Erythroblast (primary cell): Measurements from ENCODE around the gene RNF149.

ENCODE experiments used
- GATA1 ChIP-seq: IDR thresholded peaks from 2 replicates; pipeline ENCODE4 v1.6.1; 2011; ENCODE audit warnings: low read depth, mild to moderate bottlenecking, control low read depth, low read length, moderate library complexity
- POLR2A ChIP-seq: IDR thresholded peaks from 2 replicates; pipeline ENCODE4 v1.6.1; 2011; ENCODE audit warnings: mild to moderate bottlenecking, low read length

GRCh38 chr2:101290711-101291110 is 17.8 kb downstream of the RNF149 start:
- TF ChIP-seq POLR2A = no peak
- no peak for TF ChIP-seq GATA1
